Suprapubic skin (tissue), 4 donors: ENCODE results near the gene TPRX1. TPM values are rescaled to one million over a fixed set of nuclear protein-coding genes. Genes with fewer than 3 reads are reported as not detected.
"Not testable (repeated sequence)": the region's sequence is repeated elsewhere in the genome, so short reads cannot be mapped to it uniquely, and the experiment has no call there.

Source experiments
- DNase-seq, 2 donors: peaks; one replicate each; pipeline ENCODE4 v3.0.0-alpha.2; 2019; ENCODE audit warnings: low spot score in 2 of 2
- H3K27ac ChIP-seq: fragments of 200-600 bp; sonication (generic); one replicate; pipeline ENCODE4 v1.5.1; 2019
- H3K27me3 ChIP-seq: fragments of 200-600 bp; sonication (generic); one replicate; pipeline ENCODE4 v1.5.1; 2019
- H3K36me3 ChIP-seq: fragments of 200-600 bp; sonication (generic); one replicate; pipeline ENCODE4 v1.5.1; 2019
- H3K4me1 ChIP-seq: fragments of 200-600 bp; sonication (generic); one replicate; pipeline ENCODE4 v1.5.1; 2019
- H3K4me3 ChIP-seq: fragments of 200-600 bp; sonication (generic); one replicate; pipeline ENCODE4 v1.5.1; 2019; ENCODE audit warnings: mild to moderate bottlenecking
- H3K9me3 ChIP-seq: fragments of 200-600 bp; sonication (generic); one replicate; pipeline ENCODE4 v1.5.1; 2019
- EP300 ChIP-seq: sonication (generic); formaldehyde crosslinking; IDR thresholded peaks from one replicate; pipeline ENCODE4 v1.6.1; 2017; ENCODE audit warnings: antibody characterized with exemption
- POLR2A ChIP-seq, 2 donors: fragments of 450-650 bp; IDR thresholded peaks; one replicate each; pipeline ENCODE4 v1.6.1; 2017; ENCODE audit warnings: antibody characterized with exemption in 2 of 2, mild to moderate bottlenecking in 2 of 2, moderate library complexity in 2 of 2
- POLR2AphosphoS5 ChIP-seq, 3 donors: sonication (generic); formaldehyde crosslinking; IDR thresholded peaks; one replicate each; pipeline ENCODE4 v1.6.1; 2017; ENCODE audit warnings: antibody characterized with exemption in 3 of 3
- WGBS: methylation state at CpG from one replicate; pipeline ENCODE4 v1.1.5; 2018; 5-methylcytosine and 5-hydroxymethylcytosine counted together
- total RNA-seq, 4 donors: library from RNA; depleted of rRNA; stranded (reverse); fragments of >200 nt; gene quantifications; one replicate each; pipeline ENCODE4 v1.1.0, GENCODE V29; 2016
- TF ChIP-seq, protein P1 (sequence below), 2 donors: fragments of 200-600 bp in 1 of 2; fragments of 450-650 bp in 1 of 2; sonication (generic) in 1 of 2; IDR thresholded peaks; one replicate each; pipeline ENCODE4 v1.5.1; 2016 to 2019; ENCODE audit warnings: antibody characterized with exemption in 2 of 2, mild to moderate bottlenecking in 1 of 2, moderate library complexity in 1 of 2

Gene TPRX1
- total RNA-seq, 4 donors from 2014 or later, result not detected

- no peaks in the 10 kb centered on the region for H3K4me1 ChIP-seq
- H3K4me3 ChIP-seq, result no peak overlapping the region
- no peak for DNase-seq
- no peaks in the 10 kb centered on the region for H3K27me3 ChIP-seq
- H3K27ac ChIP-seq, result no peak overlapping the region
- H3K9me3 ChIP-seq, result no peaks in the 10 kb centered on the region
- TF ChIP-seq EP300 (no peak), POLR2AphosphoS5 (IDR thresholded peaks at IDR 0.05) (no peak), POLR2A (IDR thresholded peaks at IDR 0.05) (no peak)
- TF ChIP-seq, protein P1, sequence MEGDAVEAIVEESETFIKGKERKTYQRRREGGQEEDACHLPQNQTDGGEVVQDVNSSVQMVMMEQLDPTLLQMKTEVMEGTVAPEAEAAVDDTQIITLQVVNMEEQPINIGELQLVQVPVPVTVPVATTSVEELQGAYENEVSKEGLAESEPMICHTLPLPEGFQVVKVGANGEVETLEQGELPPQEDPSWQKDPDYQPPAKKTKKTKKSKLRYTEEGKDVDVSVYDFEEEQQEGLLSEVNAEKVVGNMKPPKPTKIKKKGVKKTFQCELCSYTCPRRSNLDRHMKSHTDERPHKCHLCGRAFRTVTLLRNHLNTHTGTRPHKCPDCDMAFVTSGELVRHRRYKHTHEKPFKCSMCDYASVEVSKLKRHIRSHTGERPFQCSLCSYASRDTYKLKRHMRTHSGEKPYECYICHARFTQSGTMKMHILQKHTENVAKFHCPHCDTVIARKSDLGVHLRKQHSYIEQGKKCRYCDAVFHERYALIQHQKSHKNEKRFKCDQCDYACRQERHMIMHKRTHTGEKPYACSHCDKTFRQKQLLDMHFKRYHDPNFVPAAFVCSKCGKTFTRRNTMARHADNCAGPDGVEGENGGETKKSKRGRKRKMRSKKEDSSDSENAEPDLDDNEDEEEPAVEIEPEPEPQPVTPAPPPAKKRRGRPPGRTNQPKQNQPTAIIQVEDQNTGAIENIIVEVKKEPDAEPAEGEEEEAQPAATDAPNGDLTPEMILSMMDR (IDR thresholded peaks at IDR 0.05), result no peak
- 85% methylated on average over 6 of the region's 7 CpGs for WGBS
- no peaks in the 10 kb centered on the region for H3K36me3 ChIP-seq
Observed at GRCh38 chr19:47766359-47766620, 38.1 kb downstream of the TPRX1 start.

- no peak for TF ChIP-seq POLR2AphosphoS5 (IDR thresholded peaks at IDR 0.05)
- no peak for TF ChIP-seq EP300
- TF ChIP-seq POLR2A (IDR thresholded peaks at IDR 0.05), result no peak
- TF ChIP-seq, protein P1 (IDR thresholded peaks at IDR 0.05), result peak; percentile 30 to 71
- Histone ChIP-seq H3K9me3 (no peaks in the 10 kb centered on the region), H3K27me3 (no peaks in the 10 kb centered on the region), H3K4me1 (no peaks in the 10 kb centered on the region), H3K36me3 (no peaks in the 10 kb centered on the region), H3K27ac (no peak overlapping the region), H3K4me3 (no peak overlapping the region)
- WGBS, result 38% methylated on average over 18 of the region's 19 CpGs
- DNase-seq, result no peak
Observed at GRCh38 chr19:47765523-47766358, 38.6 kb downstream of the TPRX1 start.

DNA sequence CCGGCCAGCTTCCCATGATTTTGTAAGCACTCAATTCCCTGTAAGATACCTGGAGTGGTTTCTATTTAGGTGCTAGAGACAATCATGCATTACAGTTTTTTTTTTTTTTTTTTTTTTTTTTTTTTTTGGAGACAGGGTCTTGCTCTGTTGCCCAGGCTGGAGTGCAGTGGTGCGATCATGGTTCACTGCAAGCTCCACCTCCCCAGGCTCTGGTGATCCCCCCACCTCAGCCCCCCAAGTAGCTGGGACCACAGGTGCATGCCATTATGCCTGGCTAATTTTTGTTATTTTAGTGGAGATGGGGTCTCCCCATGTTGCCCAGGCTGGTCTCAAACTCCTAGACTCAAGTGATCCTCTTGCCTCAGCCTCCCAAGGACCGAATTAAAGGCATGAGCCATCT, 39.6 kb downstream of the TPRX1 start:
- not testable (repeated sequence) for H3K36me3 ChIP-seq, DNase-seq, H3K27me3 ChIP-seq, H3K4me1 ChIP-seq, H3K9me3 ChIP-seq, H3K27ac ChIP-seq, H3K4me3 ChIP-seq
- WGBS, result 68% methylated on average over 3 of the region's 3 CpGs

- Histone ChIP-seq H3K4me1 (no peaks in the 10 kb centered on the region), H3K36me3 (peaks cover 19% of the 10 kb centered on the region), H3K27ac (no peak overlapping the region), H3K4me3 (no peak overlapping the region), H3K9me3 (no peaks in the 10 kb centered on the region), H3K27me3 (no peaks in the 10 kb centered on the region)
- no peak for DNase-seq
- TF ChIP-seq EP300 (no peak), POLR2AphosphoS5 (IDR thresholded peaks at IDR 0.05) (peak in 2 of 3 donors; percentile 33 to 58)
- TF ChIP-seq, protein P1 (IDR thresholded peaks at IDR 0.05), result no peak
- 75% methylated on average over 18 of the region's 18 CpGs for WGBS
Observed at GRCh38 chr19:47762615-47763308, 41.6 kb downstream of the TPRX1 start.

DNA sequence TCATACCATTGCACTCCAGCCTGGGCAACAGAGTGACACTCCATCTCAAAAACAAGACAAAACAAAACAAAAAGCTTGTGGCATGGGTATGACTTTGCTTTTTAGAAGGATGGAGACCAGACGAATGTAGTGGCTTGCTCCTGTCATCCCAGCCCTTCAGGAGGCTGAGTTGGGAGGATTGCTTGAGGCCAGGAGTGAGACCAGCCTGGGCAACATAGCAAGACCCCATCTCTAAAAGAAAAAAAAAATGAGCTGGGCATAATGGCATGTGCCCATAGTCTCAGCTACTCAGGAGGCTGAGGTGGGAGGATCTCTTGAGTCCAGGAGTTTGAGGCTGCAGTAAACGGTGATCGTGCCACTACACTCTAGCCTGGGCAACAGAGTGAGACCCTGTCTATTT, 42.2 kb downstream of the TPRX1 start:
- DNase-seq, result no peak
- TF ChIP-seq EP300 (no peak), POLR2A (IDR thresholded peaks at IDR 0.05) (no peak), POLR2AphosphoS5 (IDR thresholded peaks at IDR 0.05) (no peak)
- TF ChIP-seq, protein P1 (IDR thresholded peaks at IDR 0.05), result no peak
- no peak overlapping the region for H3K27ac ChIP-seq
- 84% methylated on average over 3 of the region's 3 CpGs for WGBS
- peaks cover 25% of the 10 kb centered on the region for H3K36me3 ChIP-seq
- no peaks in the 10 kb centered on the region for H3K9me3 ChIP-seq
- H3K4me3 ChIP-seq, result no peak overlapping the region
- H3K27me3 ChIP-seq, result no peaks in the 10 kb centered on the region
- no peaks in the 10 kb centered on the region for H3K4me1 ChIP-seq
